Central memory CD8-positive, alpha-beta T cell (primary cell): Measurements from ENCODE around the gene ANKRD33.

Source experiments
- ATAC-seq: fragments of 150-1000 bp; cut with Tn5 transposase; replicated peaks from 2 replicates; pipeline ENCODE4 v1.10.0; 2022; ENCODE audit warnings: mild to moderate bottlenecking, moderate FRiP score, moderate number of reproducible peaks; ENCODE audit not compliant: poor library complexity, severe bottlenecking; ENCODE audit errors: extremely low read depth
- DNase-seq, 2 donors: peaks; one replicate each; pipeline ENCODE4 v3.0.0; 2021; ENCODE audit warnings: low spot score in 2 of 2
- H3K27ac Mint-ChIP-seq: one replicate; pipeline ENCODE4 v1.8.0; 2022; ENCODE audit warnings: low read depth, mild to moderate bottlenecking, moderate library complexity, mixed read lengths
- H3K27me3 Mint-ChIP-seq: one replicate; pipeline ENCODE4 v1.8.0; 2022; ENCODE audit warnings: mixed read lengths
- H3K36me3 Mint-ChIP-seq: one replicate; pipeline ENCODE4 v1.8.0; 2022; ENCODE audit warnings: mild to moderate bottlenecking, moderate library complexity, mixed read lengths; ENCODE audit not compliant: insufficient read depth
- H3K4me1 Mint-ChIP-seq: one replicate; pipeline ENCODE4 v1.8.0; 2022; ENCODE audit warnings: mixed read lengths
- H3K4me3 Mint-ChIP-seq: one replicate; pipeline ENCODE4 v1.8.0; 2022; ENCODE audit warnings: mild to moderate bottlenecking, moderate library complexity, mixed read lengths
- H3K9me3 Mint-ChIP-seq: one replicate; pipeline ENCODE4 v1.8.0; 2022; ENCODE audit warnings: mixed read lengths

ANKRD33 gene

DNA sequence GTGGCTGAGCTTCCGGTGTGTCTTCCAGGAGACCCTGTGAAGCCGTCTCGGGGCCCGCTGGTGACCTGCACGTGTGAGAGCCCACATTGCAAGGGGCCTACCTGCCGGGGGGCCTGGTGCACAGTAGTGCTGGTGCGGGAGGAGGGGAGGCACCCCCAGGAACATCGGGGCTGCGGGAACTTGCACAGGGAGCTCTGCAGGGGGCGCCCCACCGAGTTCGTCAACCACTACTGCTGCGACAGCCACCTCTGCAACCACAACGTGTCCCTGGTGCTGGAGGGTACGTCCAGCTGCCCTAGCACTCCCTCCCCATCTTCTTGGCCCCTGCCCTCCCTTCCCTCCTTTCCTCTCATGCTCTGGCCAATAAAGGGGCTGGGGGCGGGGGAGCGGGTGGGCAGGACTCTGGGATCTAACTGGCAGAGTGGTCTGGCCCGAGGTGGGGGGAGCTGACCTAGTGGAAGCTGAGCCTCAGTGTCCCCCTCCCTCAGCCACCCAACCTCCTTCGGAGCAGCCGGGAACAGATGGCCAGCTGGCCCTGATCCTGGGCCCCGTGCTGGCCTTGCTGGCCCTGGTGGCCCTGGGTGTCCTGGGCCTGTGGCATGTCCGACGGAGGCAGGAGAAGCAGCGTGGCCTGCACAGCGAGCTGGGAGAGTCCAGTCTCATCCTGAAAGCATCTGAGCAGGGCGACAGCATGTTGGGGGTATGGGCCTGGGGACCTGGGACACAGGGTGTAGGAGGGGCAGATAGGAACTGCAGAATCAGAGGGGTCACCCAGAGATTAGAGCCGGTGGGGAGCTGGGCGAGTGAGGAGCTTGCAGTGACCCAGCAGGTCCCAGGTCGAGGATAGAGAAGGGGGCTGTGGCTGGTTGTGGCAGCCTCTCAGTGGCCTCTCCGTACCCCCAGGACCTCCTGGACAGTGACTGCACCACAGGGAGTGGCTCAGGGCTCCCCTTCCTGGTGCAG lies 25.4 kb downstream of the ANKRD33 start:
- H3K36me3 Mint-ChIP-seq = no peaks in the 10 kb centered on the region
- H3K4me1 Mint-ChIP-seq = no peaks in the 10 kb centered on the region
- H3K27ac Mint-ChIP-seq = no peak overlapping the region
- peaks cover 63% of the 10 kb centered on the region for H3K27me3 Mint-ChIP-seq
- H3K9me3 Mint-ChIP-seq = no peaks in the 10 kb centered on the region
- ATAC-seq = no peak
- no peak for DNase-seq
- H3K4me3 Mint-ChIP-seq = no peak overlapping the region

DNA sequence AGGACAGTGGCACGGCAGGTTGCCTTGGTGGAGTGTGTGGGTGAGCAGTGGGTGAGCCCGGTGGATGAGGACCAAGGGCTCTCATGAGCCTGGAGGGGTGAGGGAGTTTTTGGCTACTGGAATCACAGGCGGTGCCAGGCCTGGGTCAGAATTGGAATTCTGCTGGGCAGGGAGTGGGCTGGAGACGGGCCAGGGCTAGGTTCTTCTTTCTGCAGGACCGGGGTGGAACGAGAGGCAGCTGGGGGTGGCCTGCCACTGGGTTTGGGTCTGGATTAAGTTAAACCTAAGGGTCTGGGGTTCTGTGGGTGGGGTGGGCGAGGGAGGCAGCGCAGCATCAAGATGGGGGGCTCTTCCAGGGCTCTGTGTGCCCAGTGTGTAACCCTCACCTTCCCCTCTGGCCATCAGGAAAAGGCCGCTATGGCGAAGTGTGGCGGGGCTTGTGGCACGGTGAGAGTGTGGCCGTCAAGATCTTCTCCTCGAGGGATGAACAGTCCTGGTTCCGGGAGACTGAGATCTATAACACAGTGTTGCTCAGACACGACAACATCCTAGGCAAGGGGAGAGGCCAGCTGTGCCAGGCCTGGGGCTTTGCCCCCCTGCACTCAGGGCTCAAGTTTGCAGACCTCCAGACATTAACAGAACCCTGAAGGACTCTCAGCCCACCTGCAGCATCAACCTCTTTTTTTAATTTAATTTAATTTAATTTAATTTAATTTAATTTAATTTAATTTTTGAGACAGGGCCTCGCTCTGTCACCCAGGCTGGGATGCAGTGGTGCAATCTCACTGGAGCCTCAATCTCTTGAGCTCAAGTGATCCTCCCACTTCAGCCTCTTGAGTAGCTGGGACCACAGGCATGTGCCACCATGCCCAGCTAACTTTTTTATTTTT lies 26.4 kb downstream of the ANKRD33 start:
- Mint-ChIP-seq H3K4me3 (no peak overlapping the region), H3K27ac (no peak overlapping the region), H3K9me3 (no peaks in the 10 kb centered on the region), H3K36me3 (peaks cover under 1% of the 10 kb centered on the region), H3K27me3 (peaks cover 54% of the 10 kb centered on the region), H3K4me1 (no peaks in the 10 kb centered on the region)
- DNase-seq = no peak
- no peak for ATAC-seq

DNA sequence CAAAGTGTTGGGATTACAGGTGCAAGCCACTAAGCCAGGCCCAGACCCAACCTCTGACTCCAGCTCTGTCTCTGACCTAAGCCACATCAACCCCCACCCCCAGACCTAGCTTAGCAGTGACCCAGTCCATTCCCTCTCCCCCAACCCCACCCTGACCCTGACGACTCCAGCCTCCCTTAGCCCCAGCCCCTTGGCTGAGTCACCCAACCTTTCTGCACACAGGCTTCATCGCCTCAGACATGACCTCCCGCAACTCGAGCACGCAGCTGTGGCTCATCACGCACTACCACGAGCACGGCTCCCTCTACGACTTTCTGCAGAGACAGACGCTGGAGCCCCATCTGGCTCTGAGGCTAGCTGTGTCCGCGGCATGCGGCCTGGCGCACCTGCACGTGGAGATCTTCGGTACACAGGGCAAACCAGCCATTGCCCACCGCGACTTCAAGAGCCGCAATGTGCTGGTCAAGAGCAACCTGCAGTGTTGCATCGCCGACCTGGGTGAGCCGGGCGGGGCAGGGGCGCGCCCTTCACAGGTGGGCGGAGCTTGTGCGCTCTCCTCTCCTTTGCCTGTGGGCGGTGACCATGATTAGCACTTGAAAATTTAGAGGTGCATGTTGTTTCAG lies 27.2 kb downstream of the ANKRD33 start:
- DNase-seq = no peak
- Mint-ChIP-seq H3K4me1 (no peaks in the 10 kb centered on the region), H3K4me3 (no peak overlapping the region), H3K36me3 (peaks cover 1% of the 10 kb centered on the region), H3K27me3 (peaks cover 45% of the 10 kb centered on the region), H3K9me3 (no peaks in the 10 kb centered on the region), H3K27ac (no peak overlapping the region)
- no peak for ATAC-seq

DNA sequence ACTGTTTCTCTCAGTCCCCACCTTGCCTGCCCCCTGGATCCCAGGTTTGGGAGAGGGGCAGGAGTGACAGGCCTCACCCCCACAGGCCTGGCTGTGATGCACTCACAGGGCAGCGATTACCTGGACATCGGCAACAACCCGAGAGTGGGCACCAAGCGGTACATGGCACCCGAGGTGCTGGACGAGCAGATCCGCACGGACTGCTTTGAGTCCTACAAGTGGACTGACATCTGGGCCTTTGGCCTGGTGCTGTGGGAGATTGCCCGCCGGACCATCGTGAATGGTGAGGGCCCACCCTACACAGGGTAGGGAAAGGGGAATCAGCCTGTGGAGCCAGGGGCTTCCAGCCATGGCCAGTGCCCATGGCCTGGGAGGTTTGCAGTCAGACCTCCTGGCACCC lies 28.0 kb downstream of the ANKRD33 start:
- H3K27ac Mint-ChIP-seq = no peak overlapping the region
- H3K27me3 Mint-ChIP-seq = peaks cover 38% of the 10 kb centered on the region
- DNase-seq (no peak), ATAC-seq (no peak)
- H3K4me1 Mint-ChIP-seq = no peaks in the 10 kb centered on the region
- no peaks in the 10 kb centered on the region for H3K9me3 Mint-ChIP-seq
- peaks cover 1% of the 10 kb centered on the region for H3K36me3 Mint-ChIP-seq
- H3K4me3 Mint-ChIP-seq = no peak overlapping the region

DNA sequence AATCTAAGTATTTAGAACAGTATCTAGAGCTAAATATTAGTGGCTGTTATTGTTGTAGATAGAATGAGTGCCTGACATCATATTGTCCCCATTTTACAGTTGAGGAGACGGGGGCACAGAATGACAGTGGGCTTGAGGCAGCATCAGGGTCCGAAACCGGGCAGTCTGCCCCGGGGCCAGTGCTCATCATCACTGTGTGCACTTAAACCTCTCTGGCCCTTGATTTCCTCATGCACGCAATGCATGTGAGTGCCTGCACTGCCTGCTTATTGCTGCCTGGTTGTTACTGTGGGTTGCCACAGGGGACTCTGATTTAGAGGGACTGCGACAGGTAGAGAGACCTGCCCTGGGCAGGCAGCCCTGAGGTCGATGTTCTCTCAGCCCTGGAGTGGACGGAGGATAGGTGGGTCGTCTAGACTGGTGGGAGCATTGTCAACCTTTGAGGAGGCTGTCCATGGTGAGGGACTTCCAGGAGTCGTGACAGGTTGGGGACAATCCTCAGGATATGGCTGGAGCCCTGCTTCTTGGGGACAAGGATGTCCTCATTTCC lies 29.2 kb downstream of the ANKRD33 start:
- Mint-ChIP-seq H3K4me3 (no peak overlapping the region), H3K4me1 (no peaks in the 10 kb centered on the region), H3K36me3 (peaks cover 1% of the 10 kb centered on the region), H3K27me3 (peaks cover 26% of the 10 kb centered on the region), H3K9me3 (no peaks in the 10 kb centered on the region), H3K27ac (no peak overlapping the region)
- no peak for ATAC-seq
- DNase-seq = no peak

DNA sequence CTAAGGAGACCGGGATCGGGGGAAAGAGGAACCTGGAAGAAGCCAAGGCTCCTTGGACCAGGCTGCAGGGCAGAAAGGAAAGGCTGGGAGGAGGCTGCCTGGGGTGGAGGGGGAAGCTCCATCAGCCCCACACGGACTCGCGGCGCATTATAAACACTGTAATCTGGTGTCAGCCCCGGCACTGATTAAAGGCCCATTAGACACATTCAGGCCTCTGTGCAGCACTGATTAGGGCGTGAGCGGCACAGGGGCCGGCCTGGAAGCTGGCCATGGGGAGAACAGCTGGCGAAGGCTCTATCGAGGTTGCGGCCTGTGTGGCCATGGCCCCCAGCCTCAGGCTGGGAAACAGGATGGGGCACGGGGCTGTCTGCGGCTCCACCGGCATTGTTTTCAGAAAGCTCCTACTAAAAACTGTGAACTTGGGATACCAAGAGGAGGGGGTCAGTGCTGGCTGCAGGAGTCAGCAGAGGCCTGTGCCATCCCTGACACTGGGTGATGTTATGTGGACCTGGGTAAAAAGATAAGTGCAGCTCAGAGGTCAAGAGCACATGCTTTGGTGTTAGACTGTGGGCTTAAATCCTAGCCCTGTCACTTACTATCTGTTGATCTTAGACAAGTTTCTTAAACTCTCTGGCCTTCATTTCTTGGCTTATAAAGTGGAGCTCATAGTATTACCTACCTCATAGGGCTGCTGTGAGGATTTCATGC lies 30.0 kb downstream of the ANKRD33 start:
- DNase-seq (no peak), ATAC-seq (no peak)
- no peaks in the 10 kb centered on the region for H3K4me1 Mint-ChIP-seq
- H3K27me3 Mint-ChIP-seq = peaks cover 18% of the 10 kb centered on the region
- no peak overlapping the region for H3K27ac Mint-ChIP-seq
- no peaks in the 10 kb centered on the region for H3K9me3 Mint-ChIP-seq
- no peak overlapping the region for H3K4me3 Mint-ChIP-seq
- peaks cover 1% of the 10 kb centered on the region for H3K36me3 Mint-ChIP-seq

DNA sequence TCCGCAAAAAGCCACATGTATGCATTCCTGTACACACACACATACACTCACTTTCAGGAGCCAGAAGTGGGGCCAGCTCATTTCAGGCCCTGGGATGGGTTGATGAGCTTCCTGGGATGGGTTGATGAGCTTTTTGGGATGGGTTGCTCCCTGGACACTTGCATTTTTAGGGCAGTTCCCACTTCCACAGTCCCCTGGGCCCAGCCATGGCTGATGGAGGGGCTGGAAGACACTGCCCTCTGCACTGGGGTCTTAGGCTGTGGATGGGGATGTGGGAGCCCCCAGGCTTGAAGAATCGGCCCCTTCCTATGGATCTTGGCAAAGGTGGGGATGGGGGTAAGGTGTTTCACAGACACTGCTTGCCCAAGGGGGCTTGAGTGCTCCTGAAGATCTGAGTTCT lies 32.1 kb downstream of the ANKRD33 start:
- no peaks in the 10 kb centered on the region for H3K9me3 Mint-ChIP-seq

DNA sequence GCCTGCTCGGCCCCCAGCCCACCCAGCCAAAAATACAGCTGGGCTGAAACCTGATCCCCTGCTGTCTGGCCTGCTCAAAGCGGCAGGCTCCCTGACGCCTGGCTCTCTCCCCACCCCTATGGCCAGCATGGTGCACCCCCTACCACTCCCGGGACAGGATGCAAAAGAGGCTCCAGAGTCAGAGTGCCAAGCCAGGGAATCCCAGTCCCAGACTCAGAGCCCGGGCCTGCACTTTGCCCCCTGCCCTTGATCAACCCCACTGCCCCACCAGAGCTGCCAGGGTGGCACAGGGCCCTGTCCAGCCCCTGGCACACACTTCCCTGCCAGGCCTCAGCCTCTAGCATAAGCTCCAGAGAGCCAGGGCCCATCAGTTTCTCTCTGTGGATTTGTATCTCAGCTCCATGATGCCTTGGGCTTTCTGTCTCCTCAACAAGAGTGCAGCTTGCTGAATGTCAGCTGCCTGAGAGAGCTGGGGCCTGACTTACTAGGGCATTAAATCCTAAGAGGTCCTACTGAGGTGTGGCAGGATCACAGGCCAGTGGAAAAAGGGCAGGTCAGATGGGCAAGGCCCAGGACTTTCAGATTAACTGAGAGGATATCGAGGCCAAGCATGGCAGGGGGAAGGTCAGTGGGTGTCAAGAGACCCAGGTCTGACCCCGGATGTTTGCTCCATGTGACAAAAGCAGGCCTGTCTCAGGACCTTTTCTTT lies 33.3 kb downstream of the ANKRD33 start:
- peaks cover 7% of the 10 kb centered on the region for H3K4me1 Mint-ChIP-seq

More for the DNA sequence above, 32.1 kb downstream of the ANKRD33 start:
- peaks cover 7% of the 10 kb centered on the region for H3K4me1 Mint-ChIP-seq
- ATAC-seq (no peak), DNase-seq (no peak)
- no peak overlapping the region for H3K27ac Mint-ChIP-seq
- H3K4me3 Mint-ChIP-seq = no peak overlapping the region
- peaks cover 1% of the 10 kb centered on the region for H3K36me3 Mint-ChIP-seq
- H3K27me3 Mint-ChIP-seq = peaks cover 5% of the 10 kb centered on the region

DNA sequence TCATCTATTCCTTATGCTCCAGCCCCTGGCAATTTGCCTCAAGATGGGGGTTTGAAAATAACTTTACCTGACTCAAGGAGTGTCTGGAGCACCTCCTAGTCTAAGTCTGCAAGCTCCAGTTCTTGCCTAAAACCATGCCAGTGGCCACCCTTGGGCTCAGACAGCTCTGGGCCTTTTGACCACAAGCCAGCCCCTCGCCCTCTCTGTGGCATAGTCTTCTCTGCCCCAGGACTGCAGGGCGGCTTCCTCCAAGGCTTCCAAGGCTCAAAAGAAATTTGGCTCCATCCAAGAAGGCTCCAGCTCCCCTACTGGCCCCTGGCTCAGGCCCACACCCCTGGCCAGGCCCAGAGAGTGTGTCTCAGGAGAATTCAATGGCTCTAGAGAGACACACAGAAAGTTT lies 34.2 kb downstream of the ANKRD33 start:
- no peak overlapping the region for H3K4me3 Mint-ChIP-seq
- H3K9me3 Mint-ChIP-seq = no peaks in the 10 kb centered on the region
- H3K36me3 Mint-ChIP-seq = peaks cover 1% of the 10 kb centered on the region
- ATAC-seq (no peak), DNase-seq (no peak)
- H3K27me3 Mint-ChIP-seq = no peaks in the 10 kb centered on the region
- no peak overlapping the region for H3K27ac Mint-ChIP-seq
- H3K4me1 Mint-ChIP-seq = peaks cover 7% of the 10 kb centered on the region

More for the DNA sequence above, 33.3 kb downstream of the ANKRD33 start:
- ATAC-seq (no peak), DNase-seq (no peak)
- peaks cover 1% of the 10 kb centered on the region for H3K36me3 Mint-ChIP-seq
- H3K27ac Mint-ChIP-seq = no peak overlapping the region
- H3K9me3 Mint-ChIP-seq = no peaks in the 10 kb centered on the region
- H3K4me3 Mint-ChIP-seq = no peak overlapping the region
- H3K27me3 Mint-ChIP-seq = no peaks in the 10 kb centered on the region

DNA sequence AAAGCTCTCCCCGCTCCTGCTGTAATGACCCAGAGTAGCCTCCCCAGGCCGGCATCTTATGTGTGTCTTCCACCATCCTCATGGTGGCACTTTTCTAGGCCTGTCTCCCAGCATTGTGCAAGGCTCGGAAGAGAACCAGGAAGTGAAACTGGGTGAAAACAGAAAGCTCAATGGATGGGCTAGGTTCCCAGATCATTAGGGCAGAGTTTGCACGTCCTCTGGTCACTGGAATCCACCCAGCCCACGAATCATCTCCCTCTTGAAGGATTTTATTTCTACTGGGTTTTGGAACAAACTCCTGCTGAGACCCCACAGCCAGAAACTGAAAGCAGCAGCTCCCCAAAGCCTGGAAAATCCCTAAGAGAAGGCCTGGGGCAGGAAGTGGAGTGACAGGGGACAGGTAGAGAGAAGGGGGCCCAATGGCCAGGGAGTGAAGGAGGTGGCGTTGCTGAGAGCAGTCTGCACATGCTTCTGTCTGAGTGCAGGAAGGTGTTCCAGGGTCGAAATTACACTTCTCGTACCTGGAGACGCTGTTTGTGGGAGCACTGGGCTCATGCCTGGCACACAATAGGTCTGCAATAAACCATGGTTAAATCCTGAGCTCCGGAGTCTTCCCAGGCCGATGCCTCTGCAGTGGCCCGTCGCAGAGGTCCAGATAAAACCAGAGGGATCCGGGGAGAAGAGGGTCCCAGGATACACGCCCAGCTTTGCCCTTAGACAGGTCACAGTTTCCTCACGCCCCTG lies 35.0 kb downstream of the ANKRD33 start:
- DNase-seq = no peak
- ATAC-seq = no peak
- H3K4me3 Mint-ChIP-seq = no peak overlapping the region
- no peaks in the 10 kb centered on the region for H3K9me3 Mint-ChIP-seq
- peaks cover 7% of the 10 kb centered on the region for H3K4me1 Mint-ChIP-seq
- H3K36me3 Mint-ChIP-seq = peaks cover 1% of the 10 kb centered on the region
- no peak overlapping the region for H3K27ac Mint-ChIP-seq
- no peaks in the 10 kb centered on the region for H3K27me3 Mint-ChIP-seq
